Rectal smooth muscle tissue (tissue), 1 donor: ENCODE measurements around the gene ASCL1.

Source experiments
- H3K27ac ChIP-seq: one replicate; pipeline ENCODE4 v1.7.0; 2013; ENCODE audit warnings: low read depth, low read length, inconsistent platforms
- H3K27me3 ChIP-seq: one replicate; pipeline ENCODE4 v1.7.0; 2013; ENCODE audit warnings: low read length; ENCODE audit not compliant: control insufficient read depth, insufficient read depth
- H3K36me3 ChIP-seq: one replicate; pipeline ENCODE4 v1.7.0; 2013; ENCODE audit warnings: low read length; ENCODE audit not compliant: control insufficient read depth, insufficient read depth
- H3K4me1 ChIP-seq: one replicate; pipeline ENCODE4 v1.7.0; 2013; ENCODE audit warnings: low read length; ENCODE audit not compliant: control insufficient read depth, insufficient read depth
- H3K4me3 ChIP-seq: one replicate; pipeline ENCODE4 v1.7.0; 2013; ENCODE audit warnings: low read length
- H3K9ac ChIP-seq: one replicate; pipeline ENCODE4 v1.7.0; 2013; ENCODE audit warnings: low read length

Gene ASCL1

GRCh38 chr12:102970780-102971179 is 13.3 kb downstream of the ASCL1 start:
- H3K9ac ChIP-seq: no peak overlapping the region
- H3K27me3 ChIP-seq: peaks cover 6% of the 10 kb centered on the region
- no peak overlapping the region for H3K27ac ChIP-seq
- H3K36me3 ChIP-seq: no peaks in the 10 kb centered on the region
- H3K4me1 ChIP-seq: no peaks in the 10 kb centered on the region
- no peak overlapping the region for H3K4me3 ChIP-seq

GRCh38 chr12:102971227-102971626 is 13.8 kb downstream of the ASCL1 start:
- Histone ChIP-seq H3K4me3 (no peak overlapping the region), H3K27me3 (peaks cover 6% of the 10 kb centered on the region), H3K9ac (no peak overlapping the region), H3K27ac (no peak overlapping the region), H3K4me1 (no peaks in the 10 kb centered on the region), H3K36me3 (no peaks in the 10 kb centered on the region)

GRCh38 chr12:102973583-102973982 is 16.1 kb downstream of the ASCL1 start:
- Histone ChIP-seq H3K27me3 (no peaks in the 10 kb centered on the region), H3K4me3 (no peak overlapping the region), H3K27ac (no peak overlapping the region), H3K9ac (no peak overlapping the region), H3K4me1 (no peaks in the 10 kb centered on the region), H3K36me3 (no peaks in the 10 kb centered on the region)

- Histone ChIP-seq H3K4me1 (no peaks in the 10 kb centered on the region), H3K27ac (no peak overlapping the region)
Observed at GRCh38 chr12:102976609-102977280, 19.3 kb downstream of the ASCL1 start.

GRCh38 chr12:102977945-102978706 is 20.7 kb downstream of the ASCL1 start:
- Histone ChIP-seq H3K27ac (no peak overlapping the region), H3K4me1 (no peaks in the 10 kb centered on the region), H3K36me3 (no peaks in the 10 kb centered on the region), H3K27me3 (no peaks in the 10 kb centered on the region), H3K4me3 (no peak overlapping the region), H3K9ac (no peak overlapping the region)

More at GRCh38 chr12:102976609-102977280, 19.3 kb downstream of the ASCL1 start:
- no peaks in the 10 kb centered on the region for H3K27me3 ChIP-seq
- H3K9ac ChIP-seq: no peak overlapping the region
- no peaks in the 10 kb centered on the region for H3K36me3 ChIP-seq
- H3K4me3 ChIP-seq: no peak overlapping the region

- H3K27ac ChIP-seq: no peak overlapping the region
- H3K4me1 ChIP-seq: no peaks in the 10 kb centered on the region
- no peak overlapping the region for H3K9ac ChIP-seq
- no peaks in the 10 kb centered on the region for H3K27me3 ChIP-seq
- H3K4me3 ChIP-seq: no peak overlapping the region
- H3K36me3 ChIP-seq: no peaks in the 10 kb centered on the region
Observed at GRCh38 chr12:102980350-102980749, 22.9 kb downstream of the ASCL1 start.

- H3K27ac ChIP-seq: no peak overlapping the region
- no peaks in the 10 kb centered on the region for H3K36me3 ChIP-seq
- H3K9ac ChIP-seq: no peak overlapping the region
Observed at GRCh38 chr12:102990419-102990818, 32.9 kb downstream of the ASCL1 start.

GRCh38 chr12:102992297-102992696 is 34.8 kb downstream of the ASCL1 start:
- H3K9ac ChIP-seq: no peak overlapping the region
- no peak overlapping the region for H3K27ac ChIP-seq
- H3K36me3 ChIP-seq: no peaks in the 10 kb centered on the region
- H3K27me3 ChIP-seq: no peaks in the 10 kb centered on the region
- no peak overlapping the region for H3K4me3 ChIP-seq
- H3K4me1 ChIP-seq: no peaks in the 10 kb centered on the region

More at GRCh38 chr12:102990419-102990818, 32.9 kb downstream of the ASCL1 start:
- no peaks in the 10 kb centered on the region for H3K27me3 ChIP-seq
- H3K4me3 ChIP-seq: no peak overlapping the region
- H3K4me1 ChIP-seq: no peaks in the 10 kb centered on the region

GRCh38 chr12:102992720-102993119 is 35.2 kb downstream of the ASCL1 start:
- no peaks in the 10 kb centered on the region for H3K27me3 ChIP-seq

GRCh38 chr12:102993537-102993936 is 36.1 kb downstream of the ASCL1 start:
- H3K27me3 ChIP-seq: no peaks in the 10 kb centered on the region
- H3K36me3 ChIP-seq: no peaks in the 10 kb centered on the region
- H3K27ac ChIP-seq: no peak overlapping the region
- no peak overlapping the region for H3K4me3 ChIP-seq
- H3K9ac ChIP-seq: no peak overlapping the region
- H3K4me1 ChIP-seq: no peaks in the 10 kb centered on the region

More at GRCh38 chr12:102992720-102993119, 35.2 kb downstream of the ASCL1 start:
- Histone ChIP-seq H3K4me3 (no peak overlapping the region), H3K27ac (no peak overlapping the region), H3K9ac (no peak overlapping the region), H3K36me3 (no peaks in the 10 kb centered on the region), H3K4me1 (no peaks in the 10 kb centered on the region)

- no peaks in the 10 kb centered on the region for H3K36me3 ChIP-seq
- no peaks in the 10 kb centered on the region for H3K27me3 ChIP-seq
- no peak overlapping the region for H3K4me3 ChIP-seq
- H3K27ac ChIP-seq: no peak overlapping the region
- H3K9ac ChIP-seq: no peak overlapping the region
- H3K4me1 ChIP-seq: no peaks in the 10 kb centered on the region
Observed at GRCh38 chr12:102995372-102995771, 37.9 kb downstream of the ASCL1 start.
